Fibroblast of pulmonary artery (primary cell): ENCODE results near the gene MBTPS1.
A peak's percentile ranks its signal among the peaks of the same experiment; 100 is the strongest.

Source experiments
- DNase-seq: peaks from one replicate; pipeline ENCODE4 v3.0.0-alpha.2; 2010; ENCODE audit warnings: low read depth
- H3K4me3 ChIP-seq: replicated peaks from 2 replicates; pipeline ENCODE4 v1.5.1; 2011; ENCODE audit warnings: low read depth, mild to moderate bottlenecking, control low read depth, low read length, moderate library complexity
- CTCF ChIP-seq: IDR thresholded peaks from 2 replicates; pipeline ENCODE4 v1.5.1; 2011; ENCODE audit warnings: mild to moderate bottlenecking, control low read depth, low read length, inconsistent platforms; ENCODE audit errors: missing control alignments

The MBTPS1 gene

GRCh38 chr16:84085271-84085667 is 31.5 kb downstream of the MBTPS1 start:
- H3K4me3 ChIP-seq: no peak overlapping the region
- no peak for DNase-seq
- no peak for TF ChIP-seq CTCF

- no peak overlapping the region for H3K4me3 ChIP-seq
- TF ChIP-seq CTCF: peak; percentile 82
- DNase-seq: peak; percentile 72
Observed at GRCh38 chr16:84084570-84085270, 32.0 kb downstream of the MBTPS1 start.

- no peak for DNase-seq
- H3K4me3 ChIP-seq: no peak overlapping the region
- TF ChIP-seq CTCF: no peak
Observed at GRCh38 chr16:84082835-84083569, 33.7 kb downstream of the MBTPS1 start.

GRCh38 chr16:84082110-84082509 is 34.6 kb downstream of the MBTPS1 start:
- TF ChIP-seq CTCF: no peak
- no peak overlapping the region for H3K4me3 ChIP-seq
- DNase-seq: no peak

- no peak for DNase-seq
- no peak overlapping the region for H3K4me3 ChIP-seq
- TF ChIP-seq CTCF: no peak
Observed at GRCh38 chr16:84081446-84081989, 35.2 kb downstream of the MBTPS1 start.

GRCh38 chr16:84080813-84081212 is 35.9 kb downstream of the MBTPS1 start:
- TF ChIP-seq CTCF: no peak
- no peak for DNase-seq
- no peak overlapping the region for H3K4me3 ChIP-seq
